T-helper 2 cell treated with Interferon-gamma antibody and Interleukin-4, amounts not matched to agents 5 μg/mL and 100 μg/mL, for 36 hours (primary cell): ENCODE data around the gene INSYN2A.

Source experiments
- DNase-seq: peaks from one replicate; pipeline ENCODE4 v3.0.0; 2021; ENCODE audit warnings: low spot score
- H3K27ac Mint-ChIP-seq: one replicate; pipeline ENCODE4 v1.8.0; 2021; ENCODE audit warnings: mild to moderate bottlenecking, mixed read lengths
- H3K27me3 Mint-ChIP-seq: one replicate; pipeline ENCODE4 v1.8.0; 2021; ENCODE audit warnings: low read depth, mixed read lengths
- H3K36me3 Mint-ChIP-seq: one replicate; pipeline ENCODE4 v1.8.0; 2021; ENCODE audit warnings: low read depth, mixed read lengths
- H3K4me1 Mint-ChIP-seq: one replicate; pipeline ENCODE4 v1.8.0; 2021; ENCODE audit warnings: low read depth, mixed read lengths
- H3K4me3 Mint-ChIP-seq: one replicate; pipeline ENCODE4 v1.8.0; 2022; ENCODE audit warnings: mild to moderate bottlenecking, moderate library complexity, mixed read lengths
- H3K9me3 Mint-ChIP-seq: one replicate; pipeline ENCODE4 v1.8.0; 2021; ENCODE audit warnings: mixed read lengths

The INSYN2A gene

DNA sequence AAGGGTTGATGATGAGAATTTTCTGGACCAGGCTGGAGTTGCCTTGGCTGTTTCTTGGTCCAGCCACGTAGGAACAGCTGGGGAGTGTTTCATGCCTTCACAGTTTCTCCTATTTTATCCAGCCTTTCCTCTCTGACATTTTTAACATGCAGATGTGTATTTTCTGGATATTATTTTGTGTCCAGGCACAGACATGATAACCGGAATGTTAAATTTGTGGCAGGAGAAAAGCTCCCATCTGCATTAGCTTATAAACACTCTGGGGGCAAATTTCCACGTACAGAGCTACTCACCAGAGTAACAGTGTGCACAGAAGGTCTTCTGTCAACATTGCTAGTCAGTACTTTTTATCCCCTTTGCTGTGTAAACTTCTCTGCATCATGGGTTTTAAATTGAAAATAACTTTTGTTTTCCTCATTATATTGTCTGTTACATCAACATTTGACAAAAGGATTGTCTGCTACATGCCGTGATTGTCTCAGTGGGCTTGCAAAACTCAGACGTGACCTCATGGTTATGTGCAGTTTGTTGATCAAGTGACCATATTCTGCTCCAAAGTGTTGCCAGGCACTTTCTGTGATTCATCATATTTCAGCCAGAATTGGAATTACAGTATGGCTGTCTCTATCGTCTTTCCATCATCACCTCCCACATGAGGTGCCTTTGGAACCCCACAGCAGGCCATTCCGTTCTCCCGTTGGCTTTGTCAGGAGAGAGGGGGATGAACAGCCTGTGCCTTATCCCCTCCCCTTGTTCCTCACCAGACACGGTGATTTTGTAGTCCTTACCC, 41.4 kb downstream of the INSYN2A start:
- Mint-ChIP-seq H3K9me3 (no peaks in the 10 kb centered on the region), H3K27me3 (no peaks in the 10 kb centered on the region), H3K4me1 (no peaks in the 10 kb centered on the region), H3K36me3 (no peaks in the 10 kb centered on the region), H3K27ac (no peak overlapping the region), H3K4me3 (no peak overlapping the region)
- no peak for DNase-seq

DNA sequence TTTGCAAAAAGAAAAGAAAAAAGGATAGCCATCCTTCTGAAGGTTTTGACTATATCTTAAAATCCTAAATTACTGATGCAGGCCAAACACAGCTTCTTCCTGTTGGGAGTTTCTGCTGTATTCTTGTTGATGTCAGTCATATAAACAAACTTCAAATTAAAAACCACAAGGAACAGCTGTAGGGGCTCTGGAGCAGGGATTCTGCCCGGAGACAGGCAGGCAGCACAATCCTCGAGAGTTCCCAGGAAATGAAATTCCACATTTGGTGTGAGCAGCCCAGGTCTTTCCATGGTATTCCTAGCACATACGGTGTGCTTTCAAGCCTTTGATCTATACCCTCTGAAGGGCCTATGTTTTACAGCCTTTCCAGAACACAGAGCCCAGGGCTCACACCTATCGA, 43.2 kb downstream of the INSYN2A start:
- H3K27me3 Mint-ChIP-seq = no peaks in the 10 kb centered on the region
- H3K9me3 Mint-ChIP-seq = no peaks in the 10 kb centered on the region
- H3K4me1 Mint-ChIP-seq = peaks cover 2% of the 10 kb centered on the region
- DNase-seq = no peak
- H3K4me3 Mint-ChIP-seq = no peak overlapping the region
- no peak overlapping the region for H3K27ac Mint-ChIP-seq
- no peaks in the 10 kb centered on the region for H3K36me3 Mint-ChIP-seq

DNA sequence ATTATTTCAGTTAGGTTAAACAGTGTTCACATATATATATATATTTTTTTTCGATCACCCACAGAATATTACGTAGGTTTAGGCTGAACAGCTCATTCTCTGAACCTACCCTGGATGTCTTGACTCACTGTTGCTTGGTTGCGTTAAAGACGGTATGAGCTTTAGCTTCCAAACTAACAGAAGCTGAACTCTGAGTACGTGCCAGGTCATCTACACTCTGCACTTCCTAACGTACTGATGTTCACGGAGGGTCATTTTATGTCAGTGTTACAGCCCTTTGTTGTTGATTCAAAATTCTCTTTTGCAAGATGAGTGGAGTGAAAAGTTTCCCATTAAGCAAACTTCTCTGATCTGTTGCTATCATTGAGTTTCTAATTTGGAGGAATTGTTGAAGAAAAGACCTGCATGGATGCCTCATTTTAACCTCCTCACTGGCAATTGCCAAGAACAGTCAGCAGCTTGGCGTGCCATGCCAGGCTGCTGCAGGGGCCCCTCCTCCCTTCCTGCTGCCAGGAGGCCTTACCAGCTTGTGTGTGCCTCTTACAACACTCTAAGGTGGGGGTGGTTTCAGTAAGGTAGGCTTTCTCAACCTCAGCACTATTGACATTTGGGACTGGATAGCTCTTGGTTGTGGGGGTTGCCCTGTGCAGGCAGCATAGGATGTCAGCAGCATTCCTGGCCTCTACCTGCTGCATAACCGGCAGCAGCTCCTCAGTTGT, 44.3 kb downstream of the INSYN2A start:
- H3K4me3 Mint-ChIP-seq = no peak overlapping the region
- H3K36me3 Mint-ChIP-seq = no peaks in the 10 kb centered on the region
- H3K27me3 Mint-ChIP-seq = no peaks in the 10 kb centered on the region
- H3K27ac Mint-ChIP-seq = no peak overlapping the region
- H3K9me3 Mint-ChIP-seq = no peaks in the 10 kb centered on the region
- DNase-seq = no peak
- peaks cover 2% of the 10 kb centered on the region for H3K4me1 Mint-ChIP-seq

DNA sequence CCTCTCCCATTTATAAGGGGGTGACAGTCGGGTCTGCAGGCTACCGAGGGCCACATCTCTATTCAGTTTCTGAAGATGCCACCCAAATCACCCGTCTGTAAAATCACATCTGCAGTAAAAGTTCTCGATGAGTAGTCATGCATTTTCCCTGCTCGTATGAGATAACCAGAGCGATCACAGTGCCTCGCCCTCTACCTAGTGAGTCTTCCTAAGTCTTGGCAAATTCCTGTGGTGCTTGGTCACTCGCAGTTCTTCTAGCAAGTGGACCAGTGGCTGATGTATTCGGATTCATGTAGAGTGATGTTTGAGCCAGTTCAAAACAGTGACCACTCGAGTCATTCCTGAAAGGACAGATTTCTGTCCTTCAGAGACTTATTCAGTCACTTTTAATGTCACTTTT, 44.9 kb downstream of the INSYN2A start:
- Mint-ChIP-seq H3K27ac (no peak overlapping the region), H3K4me3 (no peak overlapping the region), H3K27me3 (no peaks in the 10 kb centered on the region), H3K4me1 (peaks cover 2% of the 10 kb centered on the region), H3K36me3 (no peaks in the 10 kb centered on the region), H3K9me3 (no peaks in the 10 kb centered on the region)
- no peak for DNase-seq

DNA sequence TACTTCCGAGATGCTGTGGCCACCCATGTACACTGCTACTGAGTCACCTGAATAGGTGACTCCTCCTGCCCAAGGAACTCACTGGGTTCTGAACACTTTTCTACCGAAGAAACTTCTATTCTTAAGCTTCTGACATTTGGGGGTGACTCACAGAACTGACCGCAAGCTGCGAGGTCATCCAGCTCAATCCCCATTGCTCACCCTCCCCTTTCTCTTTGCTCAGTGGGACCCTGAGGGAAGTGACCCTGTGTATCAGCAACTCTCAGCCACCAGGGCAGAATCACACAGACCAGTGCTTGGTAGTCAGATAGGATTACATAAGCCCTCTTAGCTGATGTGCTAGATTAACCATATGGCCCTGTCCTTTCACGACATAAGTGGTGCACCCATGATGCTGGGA, 46.3 kb downstream of the INSYN2A start:
- H3K36me3 Mint-ChIP-seq = no peaks in the 10 kb centered on the region
- no peak for DNase-seq
- H3K27me3 Mint-ChIP-seq = no peaks in the 10 kb centered on the region
- H3K4me3 Mint-ChIP-seq = no peak overlapping the region
- H3K27ac Mint-ChIP-seq = no peak overlapping the region
- no peaks in the 10 kb centered on the region for H3K9me3 Mint-ChIP-seq
- H3K4me1 Mint-ChIP-seq = peaks cover 2% of the 10 kb centered on the region

DNA sequence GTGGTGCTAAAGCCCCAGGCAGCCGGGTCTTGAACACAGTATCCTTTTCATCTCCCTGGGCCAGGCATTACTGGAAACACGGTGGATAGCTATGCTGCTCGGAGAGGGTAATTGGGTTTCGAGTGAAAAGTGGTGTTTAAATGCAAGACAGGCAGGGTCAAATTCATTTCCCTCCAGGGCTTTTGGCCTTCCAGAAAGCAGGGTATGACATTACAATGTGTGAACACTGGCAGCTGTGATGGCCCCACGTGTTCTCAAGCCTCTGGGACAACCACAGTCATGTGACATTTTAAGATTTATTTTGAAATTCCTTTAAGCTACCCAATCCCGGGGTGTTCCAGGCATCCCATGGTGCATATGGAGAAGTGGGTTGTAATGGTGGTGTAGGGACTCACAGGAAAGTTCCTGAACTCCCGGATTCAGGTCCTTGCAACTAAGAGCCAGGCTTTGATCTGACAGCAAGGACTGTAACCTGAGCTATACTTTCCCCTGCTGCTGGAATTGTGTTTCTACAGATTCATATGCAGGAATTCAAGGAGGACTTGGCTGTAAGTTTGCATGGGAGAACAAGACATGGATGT, 46.8 kb downstream of the INSYN2A start:
- Mint-ChIP-seq H3K27ac (no peak overlapping the region), H3K4me3 (no peak overlapping the region), H3K36me3 (no peaks in the 10 kb centered on the region), H3K9me3 (no peaks in the 10 kb centered on the region), H3K4me1 (peaks cover 2% of the 10 kb centered on the region), H3K27me3 (no peaks in the 10 kb centered on the region)
- no peak for DNase-seq

DNA sequence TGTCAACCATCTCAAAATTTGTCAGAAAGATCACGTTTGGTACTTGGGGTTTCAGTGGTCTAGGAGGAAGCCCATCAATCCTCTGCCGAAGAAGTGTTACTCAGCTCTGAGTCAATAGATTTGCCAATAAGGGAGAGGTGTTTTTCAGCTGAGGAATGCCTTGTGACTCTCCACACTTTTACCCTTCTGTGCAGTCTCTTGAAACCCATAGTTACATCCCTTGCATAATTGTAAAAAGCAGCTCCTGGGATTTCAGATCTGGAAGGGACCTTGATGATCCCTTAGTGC, 47.5 kb downstream of the INSYN2A start:
- no peaks in the 10 kb centered on the region for H3K36me3 Mint-ChIP-seq
- H3K9me3 Mint-ChIP-seq = no peaks in the 10 kb centered on the region
- no peak overlapping the region for H3K4me3 Mint-ChIP-seq
- peaks cover 2% of the 10 kb centered on the region for H3K4me1 Mint-ChIP-seq
- DNase-seq = peak; percentile 6
- H3K27me3 Mint-ChIP-seq = no peaks in the 10 kb centered on the region
- no peak overlapping the region for H3K27ac Mint-ChIP-seq

DNA sequence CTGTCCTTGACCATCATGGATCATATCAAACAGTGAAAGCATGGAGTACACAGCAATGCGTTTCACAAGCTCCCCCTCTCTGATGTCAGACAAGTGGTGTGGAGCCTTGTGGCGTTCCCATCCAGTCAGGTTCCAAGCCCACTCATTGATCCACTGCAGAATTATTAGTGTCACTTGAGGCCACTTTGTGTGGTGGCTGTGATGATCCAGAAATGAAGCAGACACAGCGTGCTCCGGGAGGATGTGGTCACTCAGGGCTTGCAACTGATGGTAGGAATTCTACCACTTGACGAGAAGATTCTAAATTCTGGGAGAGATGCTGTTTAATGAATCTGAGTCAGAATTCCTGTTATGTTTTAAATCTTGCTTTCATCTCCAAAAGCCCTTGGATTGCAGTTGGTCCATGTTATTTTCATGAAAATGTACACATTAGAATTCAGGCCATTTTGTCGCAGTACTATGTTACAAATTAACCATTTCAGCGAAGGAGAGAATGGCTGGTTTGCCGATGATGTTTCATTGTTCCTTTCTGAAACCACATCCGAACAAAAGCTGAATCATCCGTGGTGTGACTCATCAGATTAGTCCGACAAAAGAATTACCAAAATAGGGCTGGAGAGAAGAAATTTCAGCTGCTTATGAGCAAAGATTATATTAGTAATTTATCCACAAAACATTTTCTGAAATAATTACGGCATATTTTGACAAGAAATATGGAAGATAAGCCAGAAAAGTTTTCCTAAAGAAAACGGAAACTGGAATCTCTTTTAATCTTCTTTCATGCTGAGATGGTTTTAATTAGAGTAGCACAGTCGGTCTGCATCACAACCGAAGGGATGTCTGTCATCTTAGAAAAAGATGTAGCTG, 48.1 kb downstream of the INSYN2A start:
- no peaks in the 10 kb centered on the region for H3K36me3 Mint-ChIP-seq
- no peak for DNase-seq
- H3K27ac Mint-ChIP-seq = no peak overlapping the region
- no peaks in the 10 kb centered on the region for H3K9me3 Mint-ChIP-seq
- H3K27me3 Mint-ChIP-seq = no peaks in the 10 kb centered on the region
- H3K4me3 Mint-ChIP-seq = no peak overlapping the region
- H3K4me1 Mint-ChIP-seq = peaks cover 2% of the 10 kb centered on the region

DNA sequence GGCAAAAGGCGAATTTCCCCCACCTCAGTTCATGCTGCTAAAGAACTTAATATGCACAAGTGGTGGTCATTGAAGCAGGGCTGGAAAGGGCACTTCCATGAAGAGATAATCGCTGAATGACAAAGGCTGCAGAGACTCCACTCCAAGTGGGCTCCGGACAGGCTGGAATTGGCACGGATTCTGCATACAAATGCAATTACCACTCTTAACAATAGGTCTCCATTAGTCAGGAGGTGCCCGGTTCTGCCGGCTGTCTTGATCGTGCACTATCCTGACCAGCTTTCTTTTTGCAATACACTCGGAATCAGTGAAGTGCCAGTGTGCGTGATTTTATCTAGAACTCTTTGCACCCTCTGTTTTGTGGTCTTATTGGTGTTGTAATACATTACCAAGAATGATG, 49.7 kb downstream of the INSYN2A start:
- Mint-ChIP-seq H3K27me3 (no peaks in the 10 kb centered on the region), H3K9me3 (no peaks in the 10 kb centered on the region), H3K27ac (no peak overlapping the region), H3K4me3 (no peak overlapping the region), H3K4me1 (peaks cover 2% of the 10 kb centered on the region), H3K36me3 (no peaks in the 10 kb centered on the region)
- no peak for DNase-seq
